Bronchial epithelial cell (primary cell): ENCODE measurements around the gene MEIS1. TPM values are rescaled to one million over a fixed set of nuclear protein-coding genes. Genes with fewer than 3 reads are reported as not detected.

Experiments
- DNase-seq: peaks from one replicate; pipeline ENCODE4 v3.0.0-alpha.2; 2010; ENCODE audit warnings: low read depth
- FAIRE-seq: peaks from 2 replicates; lab custom pipeline; 2011; peaks lifted over from hg19 to GRCh38; lab: Jason Lieb, UNC
- H3K27me3 ChIP-seq: 2 replicates; pipeline ENCODE4 v1.5.1; 2011; ENCODE audit warnings: low read length; ENCODE audit not compliant: control insufficient read depth, insufficient read depth
- H3K36me3 ChIP-seq: 2 replicates; pipeline ENCODE4 v1.5.1; 2011; ENCODE audit warnings: low read length; ENCODE audit not compliant: control insufficient read depth, insufficient read depth
- H3K4me3 ChIP-seq: 2 replicates; pipeline ENCODE4 v1.5.1; 2011; ENCODE audit warnings: mild to moderate bottlenecking, low read depth, low read length, control low read depth
- CTCF ChIP-seq: IDR thresholded peaks from 2 replicates; pipeline ENCODE4 v1.5.1; 2011; ENCODE audit warnings: mild to moderate bottlenecking, moderate library complexity, low read length, control low read depth, inconsistent platforms; ENCODE audit not compliant: insufficient read depth, severe bottlenecking
- total RNA-seq: library from RNA; depleted of rRNA; stranded (reverse); fragments of >200 nt; gene quantifications from 2 replicates; pipeline ENCODE4 v1.2.1, GENCODE V29; 2014

The MEIS1 gene
- total RNA-seq, 1 donor from 2014 or later: 28.4 TPM

GRCh38 chr2:66488946-66489345 is 54.0 kb downstream of the MEIS1 start:
- no peak overlapping the region for H3K4me3 ChIP-seq
- no peaks in the 10 kb centered on the region for H3K36me3 ChIP-seq
- DNase-seq (no peak), FAIRE-seq (no peak)
- TF ChIP-seq CTCF: no peak
- H3K27me3 ChIP-seq: no peaks in the 10 kb centered on the region

GRCh38 chr2:66489436-66489835 is 54.5 kb downstream of the MEIS1 start:
- no peak overlapping the region for H3K4me3 ChIP-seq
- H3K27me3 ChIP-seq: no peaks in the 10 kb centered on the region
- no peak for TF ChIP-seq CTCF
- DNase-seq (no peak), FAIRE-seq (no peak)
- H3K36me3 ChIP-seq: no peaks in the 10 kb centered on the region

- FAIRE-seq (no peak), DNase-seq (peak; percentile 69)
- no peak for TF ChIP-seq CTCF
- Histone ChIP-seq H3K4me3 (no peak overlapping the region), H3K27me3 (no peaks in the 10 kb centered on the region), H3K36me3 (no peaks in the 10 kb centered on the region)
Measured at GRCh38 chr2:66490588-66491001, 55.7 kb downstream of the MEIS1 start.

- FAIRE-seq (peak; percentile 7), DNase-seq (peak; percentile 92)
- no peaks in the 10 kb centered on the region for H3K27me3 ChIP-seq
- H3K36me3 ChIP-seq: no peaks in the 10 kb centered on the region
- no peak overlapping the region for H3K4me3 ChIP-seq
- TF ChIP-seq CTCF: no peak
Measured at GRCh38 chr2:66494708-66495107, 59.8 kb downstream of the MEIS1 start.

- Histone ChIP-seq H3K27me3 (no peaks in the 10 kb centered on the region), H3K36me3 (no peaks in the 10 kb centered on the region), H3K4me3 (peak overlapping the region; percentile 42)
- TF ChIP-seq CTCF: peak; percentile 48
- DNase-seq (peak; percentile 95), FAIRE-seq (peak; percentile 98)
Measured at GRCh38 chr2:66495788-66496640, 61.1 kb downstream of the MEIS1 start.
